Prostate gland (tissue), 2 donors: ENCODE data around the gene LRRC28.

Experiments used
- POLR2AphosphoS5 ChIP-seq: sonication (generic); formaldehyde crosslinking; IDR thresholded peaks from one replicate; pipeline ENCODE4 v1.6.1; 2017; ENCODE audit warnings: antibody characterized with exemption
- TF ChIP-seq, protein P1 (sequence below), 4 experiments: fragments of 200-600 bp in 2 of 4; fragments of 450-650 bp in 2 of 4; sonication (generic) in 2 of 4; IDR thresholded peaks; 1 replicate in 3 of 4; 2 replicates in 1 of 4; pipeline ENCODE4 v1.5.1; 2016 to 2019; ENCODE audit warnings: antibody characterized with exemption in 4 of 4, mild to moderate bottlenecking in 2 of 4, moderate library complexity in 2 of 4

DNA sequence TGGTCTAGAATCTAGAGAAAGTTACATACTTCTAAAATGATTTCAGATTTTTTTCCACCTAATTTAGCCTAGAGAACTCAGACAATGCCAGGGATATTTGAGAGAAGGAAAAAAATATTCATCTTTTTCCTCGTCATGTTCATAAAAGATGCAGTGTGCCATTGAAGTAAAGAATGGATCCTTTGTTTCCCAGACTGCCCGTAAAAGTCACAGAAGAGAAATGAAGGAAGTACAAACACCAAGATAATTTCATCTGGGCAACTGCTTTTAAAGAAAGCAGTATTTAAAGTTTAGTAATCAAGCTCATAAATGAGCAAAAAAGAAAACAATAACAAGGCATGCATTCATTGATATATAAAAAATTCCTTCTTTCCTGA is 49.1 kb upstream of the LRRC28 start:
- TF ChIP-seq POLR2AphosphoS5 = no peak
- TF ChIP-seq, protein P1, sequence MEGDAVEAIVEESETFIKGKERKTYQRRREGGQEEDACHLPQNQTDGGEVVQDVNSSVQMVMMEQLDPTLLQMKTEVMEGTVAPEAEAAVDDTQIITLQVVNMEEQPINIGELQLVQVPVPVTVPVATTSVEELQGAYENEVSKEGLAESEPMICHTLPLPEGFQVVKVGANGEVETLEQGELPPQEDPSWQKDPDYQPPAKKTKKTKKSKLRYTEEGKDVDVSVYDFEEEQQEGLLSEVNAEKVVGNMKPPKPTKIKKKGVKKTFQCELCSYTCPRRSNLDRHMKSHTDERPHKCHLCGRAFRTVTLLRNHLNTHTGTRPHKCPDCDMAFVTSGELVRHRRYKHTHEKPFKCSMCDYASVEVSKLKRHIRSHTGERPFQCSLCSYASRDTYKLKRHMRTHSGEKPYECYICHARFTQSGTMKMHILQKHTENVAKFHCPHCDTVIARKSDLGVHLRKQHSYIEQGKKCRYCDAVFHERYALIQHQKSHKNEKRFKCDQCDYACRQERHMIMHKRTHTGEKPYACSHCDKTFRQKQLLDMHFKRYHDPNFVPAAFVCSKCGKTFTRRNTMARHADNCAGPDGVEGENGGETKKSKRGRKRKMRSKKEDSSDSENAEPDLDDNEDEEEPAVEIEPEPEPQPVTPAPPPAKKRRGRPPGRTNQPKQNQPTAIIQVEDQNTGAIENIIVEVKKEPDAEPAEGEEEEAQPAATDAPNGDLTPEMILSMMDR (IDR thresholded peaks at IDR 0.05) = no peak
